Tibial nerve (tissue), 4 donors: ENCODE measurements around the gene C1orf94.

Experiments used
- CTCF ChIP-seq, 5 experiments: fragments of 200-600 bp in 3 of 5; fragments of 450-650 bp in 2 of 5; sonication (generic) in 3 of 5; IDR thresholded peaks; one replicate each; pipeline ENCODE4 v1.5.1; 2016 to 2019; ENCODE audit warnings: antibody characterized with exemption in 5 of 5, mild to moderate bottlenecking in 3 of 5, moderate library complexity in 2 of 5
- EP300 ChIP-seq, 2 donors: sonication (generic); formaldehyde crosslinking; IDR thresholded peaks; one replicate each; pipeline ENCODE4 v1.6.1; 2017; ENCODE audit warnings: antibody characterized with exemption in 2 of 2, mild to moderate bottlenecking in 1 of 2
- POLR2A ChIP-seq, 2 donors: fragments of 450-650 bp; IDR thresholded peaks; one replicate each; pipeline ENCODE4 v1.6.1; 2017; ENCODE audit warnings: antibody characterized with exemption in 2 of 2, mild to moderate bottlenecking in 2 of 2, moderate library complexity in 2 of 2

- TF ChIP-seq CTCF (IDR thresholded peaks at IDR 0.05) (no peak), POLR2A (IDR thresholded peaks at IDR 0.05) (no peak), EP300 (IDR thresholded peaks at IDR 0.05) (no peak)
These were observed 12.3 kb downstream of the C1orf94 start for GRCh38 chr1:34188985-34189384.
